RWPE1 (cell line): Measurements from ENCODE around the gene PKIB.

Source experiments
- CTCF ChIA-PET: fragments of 350-600 bp; sonication (Branson Sonifier 250); formaldehyde crosslinking; extraction: SDS; loops from one replicate; lab custom pipeline; 2021; lab: Yijun Ruan, JAX
- POLR2A ChIA-PET: fragments of 400-600 bp; formaldehyde crosslinking; extraction: SDS; loops from one replicate; lab custom pipeline; 2020; ENCODE audit warnings: antibody characterized with exemption; ENCODE audit not compliant: low non-redundant PET; lab: Yijun Ruan, JAX
- DNase-seq: peaks from one replicate; pipeline ENCODE4 v3.0.0; 2012; ENCODE audit warnings: low spot score
- H3K27ac ChIP-seq: fragments of 450-650 bp; 2 replicates; pipeline ENCODE4 v1.5.1; 2017
- TF ChIP-seq, protein P1 (sequence below): fragments of 450-650 bp; conservative IDR thresholded peaks from 2 replicates; pipeline ENCODE4 v1.5.1; 2017; ENCODE audit warnings: low read depth, mild to moderate bottlenecking

PKIB gene

GRCh38 chr6:122727244-122727643, 117.0 kb downstream of the PKIB start:
- POLR2A ChIA-PET = no interaction called here

GRCh38 chr6:122730334-122730733, 120.1 kb downstream of the PKIB start:
- no peak overlapping the region for H3K27ac ChIP-seq
- POLR2A ChIA-PET = no interaction called here
- TF ChIP-seq, protein P1, sequence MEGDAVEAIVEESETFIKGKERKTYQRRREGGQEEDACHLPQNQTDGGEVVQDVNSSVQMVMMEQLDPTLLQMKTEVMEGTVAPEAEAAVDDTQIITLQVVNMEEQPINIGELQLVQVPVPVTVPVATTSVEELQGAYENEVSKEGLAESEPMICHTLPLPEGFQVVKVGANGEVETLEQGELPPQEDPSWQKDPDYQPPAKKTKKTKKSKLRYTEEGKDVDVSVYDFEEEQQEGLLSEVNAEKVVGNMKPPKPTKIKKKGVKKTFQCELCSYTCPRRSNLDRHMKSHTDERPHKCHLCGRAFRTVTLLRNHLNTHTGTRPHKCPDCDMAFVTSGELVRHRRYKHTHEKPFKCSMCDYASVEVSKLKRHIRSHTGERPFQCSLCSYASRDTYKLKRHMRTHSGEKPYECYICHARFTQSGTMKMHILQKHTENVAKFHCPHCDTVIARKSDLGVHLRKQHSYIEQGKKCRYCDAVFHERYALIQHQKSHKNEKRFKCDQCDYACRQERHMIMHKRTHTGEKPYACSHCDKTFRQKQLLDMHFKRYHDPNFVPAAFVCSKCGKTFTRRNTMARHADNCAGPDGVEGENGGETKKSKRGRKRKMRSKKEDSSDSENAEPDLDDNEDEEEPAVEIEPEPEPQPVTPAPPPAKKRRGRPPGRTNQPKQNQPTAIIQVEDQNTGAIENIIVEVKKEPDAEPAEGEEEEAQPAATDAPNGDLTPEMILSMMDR = no peak
- CTCF ChIA-PET = interaction anchor here (0.6 to 3.9 kb wide), 3 partner anchors 8 to 109 kb away, joined by 3 to 38 read pairs (median 6); no protein-coding TSS in a partner anchor
- no peak for DNase-seq

More at GRCh38 chr6:122727244-122727643, 117.0 kb downstream of the PKIB start:
- DNase-seq = no peak
- no peak overlapping the region for H3K27ac ChIP-seq
- TF ChIP-seq, protein P1 = no peak
- CTCF ChIA-PET = interaction anchor here (0.5 to 3.4 kb wide), 7 partner anchors 10 to 423 kb away, joined by 3 to 23 read pairs (median 4); partner anchors contain the start of gene PKIB

GRCh38 chr6:122730775-122731386, 120.7 kb downstream of the PKIB start:
- ChIA-PET CTCF (interaction anchor here (0.6 to 3.9 kb wide), 4 partner anchors 9 to 201 kb away, joined by 3 to 38 read pairs (median 3); no protein-coding TSS in a partner anchor), POLR2A (no interaction called here)
- TF ChIP-seq, protein P1 = peak; percentile 87
- DNase-seq = peak; percentile 20
- no peak overlapping the region for H3K27ac ChIP-seq

DNA sequence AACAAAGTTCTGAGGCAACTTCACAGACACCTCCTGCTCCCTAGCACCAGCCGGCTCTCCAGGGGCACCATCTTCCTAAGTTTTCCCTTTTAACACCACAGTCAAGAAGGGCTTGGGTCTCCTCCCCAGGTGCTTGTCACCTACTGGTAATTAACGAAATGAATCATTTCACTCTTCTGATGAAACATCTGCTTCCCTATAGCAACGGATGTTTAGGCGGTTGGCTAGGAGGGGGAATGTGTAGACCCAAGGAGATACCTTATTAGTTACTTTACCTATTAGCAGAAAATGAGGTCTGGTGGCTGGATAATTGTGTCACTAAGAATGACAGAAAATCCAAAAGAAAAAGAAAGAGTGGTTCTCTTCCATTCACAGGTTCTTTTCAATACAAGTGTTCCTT, 123.1 kb downstream of the PKIB start:
- ChIA-PET CTCF (interaction anchor here (0.9 to 3.9 kb wide), 2 partner anchors 55 to 106 kb away, joined by 3 to 38 read pairs; no protein-coding TSS in a partner anchor), POLR2A (no interaction called here)
- TF ChIP-seq, protein P1 = no peak
- no peak for DNase-seq
- no peak overlapping the region for H3K27ac ChIP-seq

GRCh38 chr6:122734529-122735395, 124.6 kb downstream of the PKIB start:
- no peak overlapping the region for H3K27ac ChIP-seq
- no peak for DNase-seq
- POLR2A ChIA-PET = no interaction called here
- CTCF ChIA-PET = interaction anchor here (0.6 to 0.7 kb wide), 2 partner anchors 54 to 671 kb away, joined by 4 to 7 read pairs; partner anchors contain the start of gene SMPDL3A
- TF ChIP-seq, protein P1 = no peak

GRCh38 chr6:122735582-122735981, 125.4 kb downstream of the PKIB start:
- POLR2A ChIA-PET = no interaction called here
- no peak overlapping the region for H3K27ac ChIP-seq
- peak; percentile 85 for DNase-seq
- CTCF ChIA-PET = no interaction called here
- TF ChIP-seq, protein P1 = no peak
